Mucosa of gallbladder (tissue), 1 donor: ENCODE results near the gene KCTD3. TPM values are rescaled to one million over a fixed set of nuclear protein-coding genes. Genes with fewer than 3 reads are reported as not detected.

Experiments used
- DNase-seq: peaks from one replicate; pipeline ENCODE4 v3.0.0-alpha.2; 2020; ENCODE audit warnings: low spot score
- total RNA-seq: library from RNA; stranded (reverse); gene quantifications from one replicate; pipeline ENCODE4 v1.2.1, GENCODE V29; 2021
- donor health status: DM: no; HTN: no; CAD: no.

The KCTD3 gene
- total RNA-seq, 1 donor from 2014 or later = 55.7 TPM

GRCh38 chr1:215556996-215557395 lies 10.1 kb upstream of the KCTD3 start:
- DNase-seq = no peak

- no peak for DNase-seq
Observed at GRCh38 chr1:215557504-215557903, 9.6 kb upstream of the KCTD3 start.

GRCh38 chr1:215557992-215558626 lies 9.0 kb upstream of the KCTD3 start:
- no peak for DNase-seq

GRCh38 chr1:215567491-215568298 lies 591 bp downstream of the KCTD3 start:
- peak; percentile 51 for DNase-seq

- no peak for DNase-seq
Observed at GRCh38 chr1:215568299-215568692, 1.2 kb downstream of the KCTD3 start.

GRCh38 chr1:215569986-215570824 lies 3.1 kb downstream of the KCTD3 start:
- DNase-seq = no peak

- DNase-seq = no peak
Observed at GRCh38 chr1:215581896-215582295, 14.8 kb downstream of the KCTD3 start.

- peak; percentile 72 for DNase-seq
Observed at GRCh38 chr1:215583185-215583749, 16.2 kb downstream of the KCTD3 start.

GRCh38 chr1:215584389-215584788 lies 17.3 kb downstream of the KCTD3 start:
- DNase-seq = no peak

GRCh38 chr1:215589650-215590435 lies 22.7 kb downstream of the KCTD3 start:
- no peak for DNase-seq

GRCh38 chr1:215590779-215591491 lies 23.8 kb downstream of the KCTD3 start:
- DNase-seq = no peak

- DNase-seq = no peak
Observed at GRCh38 chr1:215594640-215595039, 27.5 kb downstream of the KCTD3 start.

- no peak for DNase-seq
Observed at GRCh38 chr1:215595231-215595630, 28.1 kb downstream of the KCTD3 start.

GRCh38 chr1:215597961-215598360 lies 30.9 kb downstream of the KCTD3 start:
- DNase-seq = no peak

- no peak for DNase-seq
Observed at GRCh38 chr1:215599418-215600074, 32.4 kb downstream of the KCTD3 start.

GRCh38 chr1:215600258-215600792 lies 33.2 kb downstream of the KCTD3 start:
- no peak for DNase-seq

GRCh38 chr1:215600867-215601266 lies 33.8 kb downstream of the KCTD3 start:
- DNase-seq = no peak

- DNase-seq = no peak
Observed at GRCh38 chr1:215601276-215601675, 34.2 kb downstream of the KCTD3 start.

GRCh38 chr1:215603319-215603718 lies 36.2 kb downstream of the KCTD3 start:
- no peak for DNase-seq
